Inflammatory macrophage treated with lipopolysaccharide for 4 hours (primary cell): ENCODE measurements around the gene GAS1.

Experiments
- DNase-seq: peaks from one replicate; pipeline ENCODE4 v3.0.0-alpha.2; 2020

Gene GAS1

GRCh38 chr9:86962692-86963091 is 15.4 kb upstream of the GAS1 start:
- no peak for DNase-seq

- DNase-seq, result no peak
These were observed 13.6 kb upstream of the GAS1 start for GRCh38 chr9:86960938-86961337.

- no peak for DNase-seq
These were observed 10.9 kb upstream of the GAS1 start for GRCh38 chr9:86958203-86958602.

DNA sequence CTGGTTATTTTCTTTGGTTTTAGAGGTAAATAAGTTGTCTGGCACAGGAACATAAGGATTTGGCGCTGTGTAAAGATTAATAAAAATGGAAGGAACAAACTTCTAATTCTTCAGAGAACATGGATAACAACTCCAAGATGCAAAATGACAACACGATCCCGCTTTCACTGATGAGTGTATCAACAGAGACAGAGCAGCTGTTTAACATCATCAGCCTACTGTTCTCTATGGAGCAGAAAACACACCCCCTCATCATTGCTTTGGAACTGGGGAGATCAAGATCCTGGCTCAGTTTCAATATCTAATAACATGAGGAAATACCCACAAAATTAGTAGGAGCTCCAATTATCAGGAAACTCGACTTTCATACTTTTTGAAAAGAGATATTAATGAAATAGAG is 8.3 kb upstream of the GAS1 start:
- DNase-seq, result no peak

DNA sequence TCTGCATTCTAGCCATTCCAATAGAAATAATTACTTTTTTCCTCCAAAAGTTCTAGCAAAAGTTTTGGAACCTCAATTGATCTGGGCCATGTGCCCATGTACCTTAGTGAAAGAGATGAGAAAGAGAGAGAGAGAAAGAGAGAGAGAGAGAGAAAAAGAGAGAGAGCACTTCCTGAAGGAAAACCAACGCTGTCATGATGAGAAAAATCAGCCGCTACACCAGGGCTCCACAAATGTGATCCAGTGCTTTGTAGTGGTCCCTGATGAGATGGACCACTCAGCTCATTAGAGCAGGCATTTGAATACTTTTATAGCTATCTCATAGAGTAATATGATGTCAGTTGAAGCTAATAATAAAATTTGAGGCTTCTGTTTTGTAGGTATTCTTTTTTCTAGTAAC is 7.7 kb upstream of the GAS1 start:
- DNase-seq, result no peak

DNA sequence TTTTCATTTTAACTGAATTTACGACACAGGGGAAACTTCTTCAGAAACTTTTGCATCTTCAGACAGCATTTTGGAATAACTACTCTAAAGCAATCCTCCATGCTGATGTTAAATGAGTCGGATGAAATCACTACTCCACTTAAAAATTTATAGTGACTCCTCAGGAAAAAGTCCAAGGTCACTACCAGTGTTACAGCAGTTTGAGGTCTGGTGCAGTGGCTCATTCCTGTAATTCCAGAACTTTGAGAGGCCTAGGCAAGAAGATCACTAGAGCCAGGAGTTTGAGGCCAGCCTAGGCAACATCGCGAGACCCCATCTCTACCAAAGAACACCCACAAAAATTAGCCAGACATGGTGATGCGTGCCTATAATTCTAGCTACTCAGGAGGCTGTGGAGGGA is 5.9 kb upstream of the GAS1 start:
- DNase-seq, result no peak

DNA sequence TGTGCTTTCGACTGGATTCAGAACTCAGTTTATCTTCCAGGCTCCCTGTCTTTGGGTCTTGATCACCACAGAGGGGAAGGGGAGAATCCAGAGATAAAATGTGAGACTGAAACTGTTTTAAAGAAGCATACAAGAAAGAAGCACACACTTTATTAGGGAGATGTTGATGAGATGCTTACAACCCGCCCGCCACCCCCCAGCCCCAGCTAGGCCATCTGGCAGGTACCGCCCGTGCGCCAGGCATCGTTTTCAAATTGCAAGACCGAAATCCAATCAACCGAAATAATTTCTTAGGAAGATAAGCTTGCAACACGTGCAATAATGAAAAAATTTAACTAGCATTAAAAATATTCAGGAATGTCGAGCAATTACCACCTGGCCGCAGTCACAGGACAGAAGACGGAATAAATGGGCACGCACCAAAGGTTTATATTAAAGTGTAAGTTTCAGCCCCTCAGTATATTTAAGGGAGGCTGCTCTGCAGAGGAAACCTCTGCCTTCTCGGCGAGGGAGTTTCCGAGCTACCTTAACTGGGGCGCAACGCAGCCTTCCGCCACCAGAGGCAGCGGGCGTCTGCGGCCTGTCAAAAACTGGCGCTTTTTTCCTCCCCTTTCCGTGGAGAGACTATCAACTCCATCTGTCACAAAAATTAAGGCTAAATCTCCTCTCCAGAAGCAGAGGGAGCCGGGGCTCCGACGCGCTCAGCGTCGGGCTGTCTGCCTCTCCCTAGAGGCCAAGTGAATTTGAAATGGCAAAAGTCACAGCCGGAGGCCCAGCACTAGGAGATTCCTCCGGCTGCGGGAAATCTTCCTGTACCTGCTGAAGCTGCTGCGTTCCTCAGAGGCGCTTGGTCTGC is 996 bp upstream of the GAS1 start:
- DNase-seq, result peak; percentile 64

DNA sequence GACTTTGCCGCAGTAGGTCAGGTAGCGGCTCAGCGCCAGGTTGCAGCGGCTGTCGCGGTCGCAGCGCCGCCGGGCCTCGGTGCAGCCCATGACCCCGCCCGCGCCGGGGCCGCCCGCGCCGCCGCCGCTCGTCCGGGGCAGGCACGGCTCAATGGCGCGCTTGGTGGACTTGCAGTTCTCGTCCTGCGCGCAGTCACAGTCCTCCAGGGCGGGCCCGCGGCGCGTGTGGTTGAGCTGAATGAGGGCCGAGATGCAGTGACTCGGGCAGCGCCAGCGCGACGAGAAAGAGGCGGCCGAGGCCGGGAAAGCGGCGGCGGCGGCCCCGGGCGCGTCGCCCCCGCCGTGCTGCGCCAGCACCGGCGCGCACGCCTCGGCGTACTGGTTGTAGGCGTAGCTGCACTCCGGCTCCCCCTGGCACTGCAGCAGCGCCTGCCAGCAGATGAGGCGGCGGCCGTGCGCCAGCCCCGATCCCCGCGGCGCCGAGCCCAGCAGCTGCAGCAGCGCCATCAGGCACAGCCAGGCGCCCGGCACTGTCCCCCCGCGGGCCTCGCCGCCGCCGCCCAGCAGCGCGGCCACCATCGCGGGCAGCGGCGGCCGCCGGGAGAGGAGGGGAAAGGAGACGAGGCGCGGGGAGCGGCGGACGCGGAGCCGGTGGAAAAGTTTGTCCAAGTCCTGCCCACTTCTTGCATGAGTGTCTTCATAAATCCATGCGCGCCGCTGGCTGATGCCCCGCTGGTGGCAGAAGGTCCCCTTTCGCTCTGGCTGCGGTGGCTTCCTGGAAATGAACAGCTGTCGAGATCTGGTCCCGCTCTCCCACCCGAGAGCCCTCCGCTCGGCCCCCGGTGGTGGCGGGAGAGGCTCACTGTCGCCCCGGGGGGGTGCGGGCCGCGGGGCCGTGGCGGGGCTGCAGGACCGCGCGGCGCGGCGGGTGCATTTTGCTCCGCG is 833 bp downstream of the GAS1 start:
- peak; percentile 29 for DNase-seq

DNA sequence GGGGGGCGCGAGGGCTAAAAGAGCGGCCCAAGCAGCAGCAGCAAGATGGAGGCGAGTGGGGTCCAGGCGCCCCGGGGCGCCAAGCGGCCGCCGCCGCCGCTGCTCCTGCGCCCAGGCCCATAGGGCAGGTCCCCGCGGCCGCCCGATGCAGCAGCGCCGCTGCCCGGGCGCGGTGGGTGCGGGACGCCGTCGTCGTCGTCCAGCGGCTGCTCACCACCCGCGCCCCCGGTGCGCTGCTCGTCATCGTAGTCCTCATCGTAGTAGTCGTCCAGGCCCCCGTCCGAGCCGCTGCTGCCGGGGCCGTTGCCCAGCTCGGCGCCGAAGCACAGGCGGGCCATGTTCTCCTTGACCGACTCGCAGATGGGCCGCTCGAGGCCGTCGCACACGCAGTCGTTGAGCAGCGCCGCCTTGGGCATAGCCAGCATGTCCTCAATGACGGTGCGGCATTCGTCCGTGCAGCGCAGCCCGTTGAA is 1.5 kb downstream of the GAS1 start:
- DNase-seq, result no peak

GRCh38 chr9:86944796-86945727 is 2.2 kb downstream of the GAS1 start:
- no peak for DNase-seq

DNA sequence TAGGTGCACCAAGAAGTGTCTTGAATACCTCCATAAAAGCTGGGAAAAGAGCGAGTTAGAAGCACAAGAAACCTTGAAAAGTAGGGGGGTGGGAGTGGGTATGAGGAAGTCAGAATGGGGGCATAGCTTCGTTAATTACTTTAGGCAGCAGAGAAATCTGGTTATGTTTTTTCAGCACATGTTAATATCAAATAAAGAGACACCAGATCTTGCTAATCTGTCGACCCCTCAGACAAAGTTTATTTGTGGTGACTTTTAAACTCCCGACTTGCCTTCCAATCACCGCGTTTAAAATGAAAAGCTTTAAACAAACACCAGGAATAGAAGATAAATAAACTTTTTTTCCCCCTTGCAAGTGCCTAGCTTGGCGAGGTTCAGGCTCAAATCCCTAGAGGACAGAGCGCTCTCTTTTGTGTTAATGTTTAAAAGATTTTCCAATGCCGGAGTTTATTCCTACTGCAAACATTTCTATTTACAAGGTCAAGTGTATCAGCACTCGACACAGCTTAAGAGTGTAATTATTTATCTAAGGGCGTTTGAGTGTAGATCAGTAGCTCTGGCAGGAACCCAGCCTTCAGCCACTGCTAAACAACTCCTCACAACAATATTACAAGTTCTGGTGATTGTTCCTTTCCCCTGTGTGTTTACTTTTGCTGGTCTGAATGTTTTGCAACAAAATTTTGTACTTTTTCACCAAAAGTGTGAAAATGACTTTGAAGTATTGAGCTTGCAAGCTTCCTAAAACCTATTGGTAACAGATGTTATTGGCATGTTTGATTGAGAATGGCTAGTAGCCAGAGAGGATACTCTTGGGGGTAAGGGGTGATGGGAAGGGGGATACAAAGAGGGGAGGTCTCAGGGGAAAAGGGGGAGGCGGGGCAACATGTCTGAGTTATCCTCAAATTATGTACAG is 3.8 kb downstream of the GAS1 start:
- no peak for DNase-seq

GRCh38 chr9:86942281-86943200 is 4.8 kb downstream of the GAS1 start:
- DNase-seq, result no peak

DNA sequence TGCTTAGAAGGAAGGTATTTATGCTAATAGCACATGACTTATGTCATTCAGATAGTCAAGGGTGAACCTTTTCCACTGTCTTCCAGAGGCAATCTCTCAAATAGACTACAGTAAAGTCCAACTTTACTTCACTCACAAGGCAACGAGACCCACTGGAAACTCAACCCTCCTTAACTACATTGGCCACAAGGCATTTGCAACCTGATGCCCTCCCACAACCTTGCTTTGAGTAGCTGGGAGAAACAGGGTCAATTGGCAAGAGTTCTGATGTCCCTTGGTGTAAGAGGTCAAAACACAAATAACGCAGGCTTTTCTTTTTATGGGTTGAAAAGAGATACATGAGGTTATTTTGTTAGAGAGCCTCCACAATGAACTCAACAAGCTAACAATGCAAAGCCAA is 6.1 kb downstream of the GAS1 start:
- no peak for DNase-seq

- DNase-seq, result no peak
These were observed 6.5 kb downstream of the GAS1 start for GRCh38 chr9:86940774-86941173.

GRCh38 chr9:86939891-86940290 is 7.4 kb downstream of the GAS1 start:
- DNase-seq, result no peak

GRCh38 chr9:86939321-86939720 is 8.0 kb downstream of the GAS1 start:
- DNase-seq, result no peak

- no peak for DNase-seq
These were observed 8.5 kb downstream of the GAS1 start for GRCh38 chr9:86938780-86939179.

- no peak for DNase-seq
These were observed 21.2 kb downstream of the GAS1 start for GRCh38 chr9:86926145-86926544.

GRCh38 chr9:86925686-86926085 is 21.6 kb downstream of the GAS1 start:
- no peak for DNase-seq

DNA sequence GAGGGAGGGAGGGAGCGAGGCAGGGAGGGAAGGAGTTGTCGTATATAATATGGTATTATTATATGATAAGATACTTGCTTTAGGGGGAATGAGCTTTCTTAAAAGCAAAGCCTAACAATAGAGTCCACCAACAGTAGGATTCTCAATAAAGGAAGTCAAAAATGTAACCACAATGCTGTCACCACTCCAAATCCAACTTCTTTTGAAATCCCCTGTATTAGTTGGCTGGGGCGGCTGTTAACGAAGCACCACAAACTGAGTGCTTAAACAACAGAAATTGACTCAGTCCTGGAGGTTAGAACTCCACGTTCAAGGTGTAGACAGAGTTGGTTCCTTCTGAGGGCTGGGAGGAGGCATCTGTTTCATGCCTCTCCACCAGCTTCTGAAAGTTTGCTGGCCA is 23.1 kb downstream of the GAS1 start:
- peak; percentile 17 for DNase-seq
